GM19467 (cell line): ENCODE measurements around the gene DYSF.

Source experiments
- ATAC-seq: cut with Tn5 transposase; IDR thresholded peaks from one replicate; pipeline ENCODE4 v1.9.1; 2021; ENCODE audit warnings: mild to moderate bottlenecking, moderate library complexity; ENCODE audit not compliant: unreplicated experiment

Gene DYSF

DNA sequence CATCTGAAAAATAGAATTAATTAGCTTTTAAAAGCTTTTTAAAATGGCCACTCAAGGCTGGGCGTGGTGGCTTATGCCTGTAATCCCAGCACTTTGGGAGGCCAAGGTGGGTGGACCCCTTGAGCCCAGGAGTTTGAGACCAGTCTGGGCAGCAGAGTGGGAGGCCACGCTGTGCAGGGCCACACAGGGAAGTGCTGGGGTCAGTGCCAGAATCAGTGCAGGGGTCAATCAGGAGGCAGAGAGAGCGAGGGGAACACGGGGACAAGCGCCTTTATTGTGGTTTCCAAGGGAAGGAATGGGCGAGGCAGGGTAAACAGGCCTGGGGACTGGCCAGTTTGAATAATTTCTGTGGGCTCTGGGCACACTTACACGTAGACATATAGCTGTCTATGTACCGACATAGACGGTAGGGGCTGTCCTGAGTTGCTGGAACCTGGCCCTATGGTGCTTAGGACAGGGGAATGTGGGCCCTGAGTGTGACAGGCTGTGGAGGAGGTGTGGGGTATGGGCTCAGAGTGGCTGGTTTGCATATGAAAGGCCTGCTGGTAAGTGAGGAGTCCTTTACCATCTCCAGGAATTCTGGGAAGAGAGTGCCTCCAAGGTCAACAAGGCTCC is 42.9 kb downstream of the DYSF start:
- no peak for ATAC-seq

DNA sequence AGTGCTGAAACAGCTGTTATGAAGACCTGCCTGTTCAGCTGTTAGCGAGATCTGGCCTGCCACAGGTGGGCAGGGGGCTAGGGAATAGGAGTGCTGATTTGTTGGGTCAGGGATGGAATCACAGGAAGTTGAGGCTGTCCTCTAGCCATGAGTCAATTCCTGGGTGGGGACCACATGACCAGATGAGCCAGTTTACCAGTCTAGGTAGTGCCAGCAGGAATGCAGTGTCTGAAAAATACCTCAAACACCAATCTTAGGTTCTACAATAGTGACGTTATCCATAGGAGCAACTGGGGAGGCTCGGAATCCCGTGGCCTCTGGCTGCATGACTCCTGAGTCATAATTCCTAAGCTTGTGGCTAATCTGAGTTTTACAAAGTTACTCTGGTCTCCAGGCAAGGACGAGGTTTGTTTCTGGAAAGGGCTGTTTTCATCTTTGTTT is 44.9 kb downstream of the DYSF start:
- ATAC-seq, result no peak

DNA sequence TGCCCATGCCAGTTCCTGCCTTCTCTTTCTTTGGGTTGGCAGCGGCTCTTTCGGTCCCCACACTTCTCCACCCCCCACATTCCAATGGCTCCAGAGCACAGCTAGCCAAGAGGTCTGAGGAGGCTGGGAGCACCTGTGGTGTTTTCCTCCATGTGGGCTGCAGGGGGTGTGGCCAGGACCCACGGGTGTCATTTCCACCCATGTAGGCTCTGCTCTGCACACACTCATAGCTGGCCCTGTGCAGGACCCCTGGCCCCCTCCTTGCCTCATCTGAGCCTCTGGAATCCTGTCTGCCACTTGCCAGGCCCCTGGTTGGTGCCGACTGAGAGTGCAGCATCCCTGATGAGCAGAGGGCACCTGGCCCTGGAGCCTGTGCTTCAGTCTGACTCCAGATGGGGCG is 46.3 kb downstream of the DYSF start:
- ATAC-seq, result no peak

DNA sequence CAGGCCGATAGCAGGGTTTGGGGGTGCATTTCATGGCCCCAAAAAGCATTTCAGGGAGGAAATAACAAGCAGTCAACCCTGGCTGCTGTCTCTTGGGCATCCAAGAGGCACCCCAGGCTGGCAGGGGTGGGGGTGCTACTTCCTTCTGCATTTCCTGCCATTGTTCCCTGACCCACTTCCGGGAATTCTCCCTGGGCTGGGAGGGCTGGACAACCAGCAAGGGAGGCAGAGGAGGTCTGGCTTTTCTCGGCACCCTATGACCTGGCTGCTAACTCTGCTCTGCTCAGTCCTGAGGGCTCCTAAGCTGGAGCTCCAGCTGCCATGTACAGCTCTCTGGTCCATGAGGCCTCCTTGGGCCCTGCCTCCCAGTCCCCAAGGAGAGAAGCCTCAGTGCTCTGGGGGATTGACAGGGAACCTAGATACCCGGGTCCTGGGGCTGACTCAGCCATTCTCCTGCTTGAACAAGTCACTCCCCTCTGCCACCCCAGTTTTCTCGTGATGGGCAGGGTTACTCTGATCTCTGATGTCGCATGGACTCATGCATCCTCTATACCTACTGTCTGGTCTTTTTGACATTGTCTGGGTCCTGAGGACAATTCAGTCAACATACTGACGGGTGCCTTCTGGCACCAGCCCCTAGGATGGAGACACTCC is 47.2 kb downstream of the DYSF start:
- no peak for ATAC-seq

DNA sequence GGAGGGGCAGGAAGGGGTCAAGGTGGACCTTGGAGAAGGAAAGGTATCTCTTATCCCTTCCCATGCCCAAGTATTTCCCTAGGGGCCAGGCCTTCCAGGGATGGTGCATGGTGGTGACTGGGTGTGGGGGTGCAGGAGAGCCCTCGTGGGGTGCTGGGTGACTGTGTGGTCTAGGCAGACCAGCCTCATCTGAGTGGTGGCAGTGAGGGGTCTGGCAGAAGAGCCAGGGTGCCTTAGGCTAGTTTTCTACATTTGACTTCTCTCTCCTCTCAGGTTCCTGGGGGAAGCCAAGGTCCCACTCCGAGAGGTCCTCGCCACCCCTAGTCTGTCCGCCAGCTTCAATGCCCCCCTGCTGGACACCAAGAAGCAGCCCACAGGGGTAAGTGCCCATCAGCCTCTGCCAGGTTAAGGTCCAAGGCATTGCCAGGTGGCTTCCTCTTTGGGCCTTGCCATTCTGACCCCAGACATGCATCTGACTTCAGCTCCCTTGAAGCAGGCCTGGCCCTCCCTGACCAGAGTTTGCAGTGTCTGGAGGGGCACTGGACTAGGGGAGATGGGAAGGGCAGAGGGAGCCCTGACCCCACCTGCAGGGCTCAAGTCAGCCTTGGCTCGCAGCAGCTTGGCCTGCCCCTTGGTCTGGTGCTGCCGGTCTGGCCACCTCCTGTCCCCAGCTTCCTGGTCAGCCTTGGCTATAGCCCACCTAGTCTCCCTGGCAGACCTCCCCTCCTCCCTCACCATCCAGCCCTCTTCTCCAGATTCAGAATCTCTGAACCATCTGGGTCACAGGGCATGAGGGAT is 49.8 kb downstream of the DYSF start:
- no peak for ATAC-seq

DNA sequence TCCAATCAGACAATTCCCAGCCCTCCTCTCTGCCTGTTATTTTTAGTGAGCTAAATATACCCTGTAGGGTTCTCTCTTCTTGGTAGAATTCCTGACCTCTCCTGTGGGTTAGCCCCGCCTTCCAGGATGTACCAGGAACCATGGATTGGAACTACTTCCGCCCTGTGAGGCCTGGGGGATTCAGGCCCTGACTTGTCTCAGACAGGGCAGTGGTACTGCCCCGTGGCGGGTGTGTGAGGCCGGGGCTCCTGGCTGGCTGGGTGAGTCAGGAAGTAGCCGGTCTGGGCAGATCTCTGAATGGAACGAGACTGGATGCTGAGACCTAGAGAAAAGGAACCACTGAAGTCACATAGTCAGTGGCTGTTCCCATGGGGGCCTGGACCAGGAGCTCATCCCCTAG is 50.5 kb downstream of the DYSF start:
- ATAC-seq, result no peak

DNA sequence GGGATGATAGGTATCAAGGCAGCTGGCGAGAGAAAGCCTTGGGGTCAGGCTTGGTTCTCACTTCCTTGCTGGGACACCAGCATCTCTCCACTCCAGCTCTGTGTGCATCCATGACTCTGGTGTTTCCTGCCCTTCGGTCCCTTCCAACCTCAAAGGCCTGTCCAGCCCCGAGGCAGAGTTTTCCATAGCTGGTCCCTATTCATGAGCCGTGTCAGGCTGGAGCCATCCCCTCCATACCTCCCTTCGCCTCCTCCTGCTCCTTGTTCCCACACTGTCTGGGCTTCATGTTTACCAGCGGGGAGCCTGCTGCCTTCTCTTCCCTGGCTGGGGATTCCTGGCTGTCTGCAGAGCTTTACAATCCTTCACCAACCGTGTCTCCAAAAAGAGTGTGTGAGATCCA is 51.2 kb downstream of the DYSF start:
- no peak for ATAC-seq

DNA sequence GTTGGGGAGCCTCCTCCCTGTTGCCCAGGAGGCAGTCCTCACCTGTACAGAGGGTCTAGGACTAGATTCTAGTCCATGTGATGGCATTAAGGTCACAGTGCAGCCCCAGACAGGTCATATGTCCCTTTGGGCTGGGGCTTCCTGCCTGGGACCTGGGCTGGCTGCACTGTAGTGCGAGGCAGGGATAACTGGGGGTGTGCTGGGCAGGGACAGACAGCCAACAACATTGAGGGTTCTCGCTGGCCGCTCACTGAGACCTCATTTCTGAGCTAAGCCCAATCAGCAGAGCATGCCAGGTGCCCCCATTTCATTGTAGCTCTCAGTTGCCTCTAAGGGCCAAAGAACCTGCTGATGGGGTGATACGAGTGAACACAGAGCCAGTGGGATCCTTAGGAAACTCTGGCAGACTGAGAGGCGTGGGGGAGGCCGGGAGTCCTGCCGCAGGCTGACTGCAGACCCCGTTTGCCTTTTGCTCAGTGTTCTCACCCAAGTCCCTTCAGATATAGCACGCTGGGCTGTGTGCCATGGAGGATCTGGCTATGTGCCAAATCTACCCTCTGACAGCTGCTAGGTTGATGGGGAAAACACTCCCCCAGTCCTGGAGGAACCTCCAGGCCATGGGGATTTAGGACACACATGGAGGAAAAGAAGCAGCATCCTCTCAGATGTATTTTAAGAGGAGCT is 51.9 kb downstream of the DYSF start:
- ATAC-seq, result no peak

DNA sequence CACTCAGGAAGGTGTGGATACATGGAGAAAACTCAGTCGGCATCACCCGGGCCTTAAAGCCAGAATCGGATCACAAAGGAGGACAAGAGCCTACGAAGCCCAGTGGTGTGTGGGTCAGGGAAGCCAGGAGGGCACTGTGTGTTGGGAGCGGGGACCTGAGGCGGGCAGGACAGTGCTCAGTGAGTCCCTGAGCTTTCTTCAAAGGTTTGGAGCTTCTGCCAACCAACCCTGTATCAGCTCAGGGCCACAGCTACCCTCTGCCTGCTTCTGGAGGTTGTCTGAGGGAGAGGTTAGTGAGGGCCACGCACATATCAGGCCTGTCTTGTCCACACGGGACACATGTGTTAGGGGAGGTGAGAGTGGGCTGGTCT is 52.4 kb downstream of the DYSF start:
- ATAC-seq, result no peak

DNA sequence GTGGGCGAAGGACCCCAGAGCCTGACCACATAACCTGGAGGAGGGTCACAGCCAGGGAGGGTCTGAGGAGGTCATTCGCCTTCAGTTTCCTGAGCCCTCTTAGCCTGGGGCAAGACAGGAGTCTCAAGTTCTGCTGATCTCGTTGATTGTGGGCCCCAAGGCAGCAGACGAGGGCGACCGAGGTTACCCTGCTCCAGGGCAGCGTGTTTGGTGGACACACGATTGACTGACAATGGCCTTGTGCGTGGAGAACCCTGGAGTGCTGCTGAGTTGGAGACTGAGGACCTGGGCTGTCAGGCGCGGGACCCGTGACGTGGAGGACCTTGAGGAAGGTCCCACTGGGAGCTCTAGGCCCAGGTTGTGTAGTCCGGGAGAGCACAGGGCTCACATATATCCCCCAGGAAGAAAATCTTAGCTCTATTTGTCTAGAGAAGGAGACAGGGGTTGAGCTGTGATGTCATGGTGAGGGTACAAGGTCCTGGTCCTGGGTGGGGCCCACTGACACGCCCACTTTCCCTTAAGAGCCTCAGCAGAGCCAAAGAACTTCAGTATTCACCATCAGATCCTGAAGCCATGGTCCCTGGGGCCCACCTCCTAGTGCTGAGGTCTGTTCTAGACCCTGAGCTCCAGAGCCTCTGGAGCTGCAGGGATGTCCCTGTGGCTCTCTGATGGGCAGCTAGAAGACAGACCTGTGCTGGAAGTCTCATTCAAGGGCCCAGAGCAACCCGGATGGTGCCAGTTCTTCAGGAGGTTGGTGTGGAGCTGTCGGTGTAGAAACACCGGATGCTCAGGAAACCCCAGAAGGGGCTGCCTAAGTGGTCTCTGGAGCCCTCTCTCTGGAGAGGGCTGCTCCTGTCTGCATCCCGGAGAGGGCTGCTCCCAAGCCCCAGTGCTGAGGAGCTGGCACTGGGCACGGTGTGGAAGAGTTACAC is 53.1 kb downstream of the DYSF start:
- no peak for ATAC-seq

DNA sequence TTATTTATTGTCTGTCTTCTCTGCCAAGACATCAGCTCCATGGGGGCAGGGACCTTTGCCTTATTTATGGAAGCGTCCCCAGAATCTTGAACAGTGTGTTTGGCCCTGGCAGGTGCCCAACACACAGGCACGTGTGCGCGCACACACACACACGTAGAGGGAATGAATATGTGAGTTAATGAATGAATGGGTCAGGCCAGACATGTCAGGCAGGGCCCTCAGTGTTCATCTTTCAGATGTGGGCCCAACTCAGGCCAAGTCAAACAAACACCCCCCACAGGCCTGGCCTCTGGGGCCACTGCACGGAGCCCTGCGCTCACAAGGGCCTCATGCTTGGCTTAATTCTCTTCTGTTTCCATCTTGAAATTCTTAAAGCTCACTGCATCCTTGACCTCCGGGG is 54.1 kb downstream of the DYSF start:
- ATAC-seq, result no peak

DNA sequence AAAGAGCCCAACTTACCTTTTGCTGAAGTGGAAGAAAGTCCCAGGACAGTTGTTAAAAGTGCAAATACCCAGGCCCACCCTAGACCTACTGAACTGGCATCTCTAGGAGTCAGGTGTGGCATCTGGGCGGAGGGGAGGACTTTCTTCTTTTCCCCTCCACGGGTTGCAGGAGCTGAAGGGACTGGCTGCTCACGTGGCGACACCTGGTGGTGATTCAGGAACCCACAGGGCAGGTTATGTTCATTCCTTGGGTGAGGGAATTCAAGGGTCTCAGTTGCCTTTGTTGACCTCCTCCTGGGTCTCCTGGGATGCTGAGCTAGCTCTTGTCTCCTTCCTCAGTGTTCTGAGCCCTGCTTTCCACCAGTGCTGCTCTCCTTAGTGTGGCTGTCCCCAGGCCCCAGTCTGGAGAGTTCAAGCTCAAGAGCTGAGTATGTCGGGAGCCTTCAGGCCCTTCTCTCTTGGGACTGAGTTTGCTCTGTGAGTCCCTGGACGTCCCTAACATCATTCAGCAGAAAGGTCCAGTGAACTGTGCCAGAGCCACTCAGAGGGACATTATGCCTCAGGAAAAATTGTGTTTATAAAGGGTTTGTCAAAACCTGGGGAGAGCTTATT is 56.9 kb downstream of the DYSF start:
- ATAC-seq, result no peak

DNA sequence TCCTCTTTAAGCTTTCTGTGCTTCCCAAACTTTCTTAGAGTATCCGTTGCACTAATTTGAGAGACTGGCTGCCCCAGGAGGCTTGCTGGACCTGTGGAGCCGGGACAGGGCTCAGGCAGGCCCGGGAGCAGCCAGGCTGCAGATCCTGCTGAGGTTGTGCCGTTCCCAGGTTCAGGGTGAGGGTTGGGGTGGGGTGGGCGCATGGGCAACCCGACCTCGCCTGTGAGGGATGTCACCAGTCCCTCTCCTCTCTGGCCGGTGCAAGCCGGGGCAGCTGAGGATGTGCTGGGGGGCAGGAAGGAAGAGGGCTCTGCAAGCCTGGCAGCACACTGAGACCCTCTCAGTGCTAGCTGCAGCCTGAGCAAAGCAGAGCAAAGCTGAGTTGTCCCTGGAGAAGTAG is 57.6 kb downstream of the DYSF start:
- ATAC-seq, result no peak

DNA sequence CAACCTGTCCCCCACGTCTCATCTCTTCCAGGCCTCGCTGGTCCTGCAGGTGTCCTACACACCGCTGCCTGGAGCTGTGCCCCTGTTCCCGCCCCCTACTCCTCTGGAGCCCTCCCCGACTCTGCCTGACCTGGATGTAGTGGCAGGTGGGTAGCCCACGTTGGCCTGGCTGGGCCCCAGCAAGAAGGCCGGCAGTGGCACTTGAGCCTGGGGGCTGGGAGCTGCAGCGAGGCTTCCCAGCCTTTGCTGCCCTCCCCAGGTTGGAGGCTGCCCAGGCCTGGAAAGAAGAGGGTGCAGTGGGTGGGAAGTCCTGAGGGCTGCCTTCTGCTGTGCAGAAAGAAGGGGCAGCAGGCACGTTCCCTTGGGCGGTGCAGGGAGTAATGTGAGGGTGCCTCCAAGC is 58.4 kb downstream of the DYSF start:
- no peak for ATAC-seq

DNA sequence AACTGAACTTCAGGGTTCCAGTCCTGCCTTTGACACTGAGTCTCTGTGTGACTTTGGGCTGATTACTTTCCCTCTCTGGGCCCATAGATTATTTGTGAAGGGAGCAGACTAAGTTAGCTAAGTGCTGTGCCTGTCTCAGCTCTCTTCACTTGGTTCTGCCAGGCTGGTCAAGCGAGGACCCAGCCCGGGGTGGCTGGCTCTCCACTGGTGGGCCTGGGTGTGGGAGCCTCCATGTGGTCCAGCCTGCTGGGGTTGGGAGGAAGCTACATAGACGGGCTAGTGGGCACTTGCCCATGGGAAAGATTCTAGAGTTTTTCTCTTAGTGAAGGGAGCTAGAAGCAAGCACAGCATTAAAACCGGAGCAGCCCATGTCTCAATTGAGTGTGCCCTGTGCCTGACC is 59.0 kb downstream of the DYSF start:
- ATAC-seq, result no peak

DNA sequence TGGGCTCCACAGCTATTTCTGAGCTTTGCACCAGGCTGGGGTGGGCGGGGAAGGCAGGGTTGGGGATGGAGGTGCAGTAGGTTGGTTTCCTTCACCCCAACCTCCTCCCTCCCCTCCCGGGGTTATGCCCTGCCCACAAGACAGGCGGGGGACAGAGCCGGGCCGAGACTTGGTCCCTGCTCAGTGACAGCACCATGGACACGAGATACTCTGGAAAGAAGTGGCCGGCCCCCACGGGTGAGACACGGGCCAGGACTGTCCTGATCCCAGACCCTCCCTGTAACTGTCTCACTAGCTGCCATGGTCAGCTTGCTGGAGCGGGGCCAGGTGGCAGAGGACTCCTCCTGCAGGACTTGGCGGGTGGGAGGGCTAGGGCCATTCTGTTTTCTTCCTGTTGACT is 59.7 kb downstream of the DYSF start:
- no peak for ATAC-seq

DNA sequence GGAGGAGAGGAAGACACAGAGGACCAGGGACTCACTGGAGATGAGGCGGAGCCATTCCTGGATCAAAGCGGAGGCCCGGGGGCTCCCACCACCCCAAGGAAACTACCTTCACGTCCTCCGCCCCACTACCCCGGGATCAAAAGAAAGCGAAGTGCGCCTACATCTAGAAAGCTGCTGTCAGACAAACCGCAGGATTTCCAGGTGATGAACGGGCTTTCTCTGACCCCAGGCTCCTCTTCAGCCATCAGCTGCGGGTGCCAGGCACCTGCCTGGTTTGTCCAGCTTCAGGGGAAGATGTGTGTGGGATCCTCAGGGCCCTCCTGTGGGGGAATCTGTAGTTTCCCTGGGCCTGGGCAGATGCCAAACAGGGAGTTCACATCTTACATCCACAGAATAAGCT is 60.4 kb downstream of the DYSF start:
- ATAC-seq, result no peak

DNA sequence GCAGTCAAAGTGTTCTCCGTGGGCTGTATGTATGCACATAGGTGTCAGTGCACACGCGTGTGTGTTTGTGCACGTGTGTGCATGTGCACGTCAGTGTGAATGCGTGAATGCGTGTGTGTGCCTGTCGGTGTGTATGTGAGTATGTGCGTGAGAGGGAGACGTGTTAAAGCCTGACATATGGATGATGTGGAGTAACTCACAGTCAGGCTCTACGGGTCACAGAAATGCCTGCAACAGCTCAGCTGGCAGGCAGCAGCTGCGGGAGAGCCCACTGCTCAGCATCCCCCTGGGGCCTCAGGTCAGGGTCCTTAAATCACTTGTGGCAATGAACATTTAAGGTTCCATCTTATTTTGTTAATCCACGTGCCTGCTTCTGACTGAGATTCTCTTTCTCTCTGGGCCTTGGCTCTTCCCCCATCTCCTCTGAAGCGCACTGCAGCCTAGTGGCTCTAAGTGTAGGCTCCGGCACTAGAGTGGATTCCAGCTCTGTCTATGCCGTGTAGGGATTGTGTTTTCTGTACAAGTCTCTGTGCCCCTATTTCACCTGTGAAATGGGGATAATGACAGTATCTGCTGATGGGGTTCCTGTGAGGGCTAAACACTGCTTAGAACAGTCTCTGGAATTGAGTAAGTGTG is 63.0 kb downstream of the DYSF start:
- no peak for ATAC-seq

DNA sequence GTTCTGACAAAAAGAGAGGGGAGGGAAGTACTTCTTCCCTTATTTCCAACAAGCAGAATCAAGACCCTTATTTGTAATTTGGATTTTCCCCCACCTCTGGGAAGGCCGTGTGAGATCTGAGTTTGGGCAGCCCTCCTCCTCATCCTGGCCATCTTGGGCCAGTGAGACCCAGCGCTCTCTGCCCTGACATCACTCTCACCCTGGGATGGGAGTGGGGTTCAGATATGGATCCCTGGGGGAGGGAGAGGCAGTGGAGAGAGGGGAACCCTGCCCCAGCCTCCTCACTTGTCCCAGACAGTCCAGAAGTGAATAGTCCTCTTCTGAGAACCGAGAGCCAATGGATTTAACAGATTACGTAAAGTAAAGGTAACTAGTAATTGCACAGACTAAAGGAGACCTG is 64.5 kb downstream of the DYSF start:
- no peak for ATAC-seq

DNA sequence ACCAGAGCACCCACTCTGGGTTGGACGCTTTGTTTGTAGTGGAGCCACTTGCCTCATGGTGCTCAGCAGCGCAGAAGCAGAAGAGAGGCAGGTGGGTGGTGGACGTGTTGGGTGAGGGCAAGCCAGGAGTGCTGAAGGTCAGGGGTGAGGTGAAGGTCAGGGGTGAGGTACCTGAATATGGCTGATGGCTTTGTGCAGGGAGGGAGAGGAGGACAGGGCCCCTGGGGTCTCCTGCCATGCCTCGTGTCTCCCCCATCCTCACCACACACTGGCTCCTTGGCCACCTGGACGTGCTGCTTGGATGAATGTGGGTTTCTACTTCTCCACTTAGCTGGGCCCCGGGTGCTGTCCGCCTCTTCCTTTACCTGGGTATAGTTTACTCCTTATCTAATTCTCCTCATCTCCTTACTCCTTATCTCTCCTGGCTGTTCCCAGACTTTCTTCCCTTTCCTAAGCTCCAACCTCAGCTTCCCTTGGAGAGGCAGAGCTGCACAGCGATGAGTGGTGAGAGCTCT is 68.1 kb downstream of the DYSF start:
- ATAC-seq, result no peak
